AG04450 (cell line): ENCODE measurements around the gene CAMK2B. TPM values are rescaled to one million over a fixed set of nuclear protein-coding genes. Genes with fewer than 3 reads are reported as not detected.

Experiments used
- CTCF ChIA-PET: fragments of 300-600, 350-600 bp; formaldehyde crosslinking; extraction: SDS; loops from one replicate; lab custom pipeline; 2022; ENCODE audit warnings: antibody characterized with exemption, inconsistent platforms; lab: Charles Lee
- POLR2A ChIA-PET: fragments of 350-600 bp; formaldehyde crosslinking; extraction: SDS; loops from one replicate; lab custom pipeline; 2021; ENCODE audit warnings: antibody characterized with exemption, inconsistent platforms; lab: Yijun Ruan, JAX
- DNase-seq: peaks from one replicate; pipeline ENCODE4 v3.0.0-alpha.2; 2011; ENCODE audit warnings: low read depth, low spot score
- H3K27ac ChIP-seq: one replicate; pipeline ENCODE4 v1.5.1; 2012; ENCODE audit warnings: low read depth, low read length, control low read depth
- H3K27me3 ChIP-seq: one replicate; pipeline ENCODE4 v1.6.0; 2012; ENCODE audit warnings: low read length; ENCODE audit not compliant: control insufficient read depth, insufficient read depth
- H3K4me3 ChIP-seq: 2 replicates; pipeline ENCODE4 v1.5.1; 2011; ENCODE audit warnings: mild to moderate bottlenecking, low read depth, low read length, control low read depth
- H3K9me3 ChIP-seq: 2 replicates; pipeline ENCODE4 v1.5.1; 2012; ENCODE audit warnings: low read length; ENCODE audit not compliant: control insufficient read depth, insufficient read depth
- CTCF ChIP-seq: IDR thresholded peaks from 2 replicates; pipeline ENCODE4 v1.5.1; 2011; ENCODE audit warnings: low read depth, low read length, control low read depth, inconsistent platforms
- polyA plus RNA-seq: library from polyadenylated mRNA; depleted of rRNA; stranded (reverse); fragments of >200 nt; gene quantifications from 2 replicates; pipeline ENCODE4 v1.2.3, GENCODE V29; 2011

Gene CAMK2B
- polyA plus RNA-seq, 1 experiment, result not detected

DNA sequence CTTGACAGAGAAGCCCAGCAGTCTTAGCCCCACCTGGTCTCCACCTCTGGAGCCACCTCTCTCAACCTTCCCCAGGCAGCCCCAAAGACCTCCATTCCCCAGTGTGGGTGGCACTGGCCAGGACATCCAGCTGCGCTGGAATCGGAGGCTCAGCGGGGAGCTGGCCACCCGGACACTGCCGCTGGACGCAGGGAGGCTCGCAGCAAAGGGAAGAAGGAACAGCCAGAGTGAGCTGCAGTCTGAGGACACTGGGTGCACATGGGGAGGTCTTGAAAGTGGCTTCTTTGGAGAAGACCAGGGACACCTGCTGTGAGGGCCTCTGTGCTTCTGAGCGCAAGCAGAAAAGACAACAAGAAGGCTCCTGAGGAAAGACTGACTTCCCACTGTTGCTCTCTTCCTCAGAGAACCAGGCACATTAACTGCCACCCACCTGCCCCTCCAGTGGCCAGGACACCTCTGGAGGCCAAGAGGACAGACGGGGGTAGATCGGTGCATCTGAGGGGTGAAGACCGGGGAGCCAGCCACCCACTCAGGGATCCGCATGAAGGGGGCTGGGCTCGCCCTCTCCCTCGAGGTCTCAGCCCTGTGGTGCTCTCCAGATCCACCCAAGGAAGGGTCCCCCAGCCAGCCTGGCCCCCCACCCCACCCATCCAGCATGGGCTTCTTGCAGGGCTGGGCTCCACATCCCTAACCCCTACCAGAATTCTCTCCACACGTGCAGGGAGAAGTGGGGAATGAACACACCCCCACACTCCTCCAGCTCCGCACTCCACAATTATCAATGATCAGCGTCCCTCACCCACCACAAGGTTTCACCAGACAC lies 1.8 kb downstream of the CAMK2B start:
- Histone ChIP-seq H3K4me3 (no peak overlapping the region), H3K9me3 (no peaks in the 10 kb centered on the region), H3K27me3 (peaks cover 49% of the 10 kb centered on the region), H3K27ac (no peak overlapping the region)
- ChIA-PET CTCF (no interaction called here), POLR2A (no interaction called here)
- DNase-seq, result no peak
- no peak for TF ChIP-seq CTCF

GRCh38 chr7:44322631-44323363 lies 2.6 kb downstream of the CAMK2B start:
- no peaks in the 10 kb centered on the region for H3K9me3 ChIP-seq
- no peak overlapping the region for H3K27ac ChIP-seq
- peaks cover 46% of the 10 kb centered on the region for H3K27me3 ChIP-seq
- ChIA-PET POLR2A (no interaction called here), CTCF (no interaction called here)
- DNase-seq, result no peak
- H3K4me3 ChIP-seq, result no peak overlapping the region
- TF ChIP-seq CTCF, result no peak

GRCh38 chr7:44321796-44322195 lies 3.6 kb downstream of the CAMK2B start:
- ChIA-PET CTCF (no interaction called here), POLR2A (no interaction called here)
- no peaks in the 10 kb centered on the region for H3K9me3 ChIP-seq
- H3K27me3 ChIP-seq, result peaks cover 48% of the 10 kb centered on the region
- no peak overlapping the region for H3K4me3 ChIP-seq
- H3K27ac ChIP-seq, result no peak overlapping the region
- no peak for DNase-seq
- TF ChIP-seq CTCF, result no peak

- H3K27me3 ChIP-seq, result peaks cover 42% of the 10 kb centered on the region
- no peak for TF ChIP-seq CTCF
- no peaks in the 10 kb centered on the region for H3K9me3 ChIP-seq
- no peak overlapping the region for H3K4me3 ChIP-seq
- ChIA-PET POLR2A (no interaction called here), CTCF (no interaction called here)
- no peak overlapping the region for H3K27ac ChIP-seq
- DNase-seq, result no peak
Measured at GRCh38 chr7:44320794-44321371, 4.5 kb downstream of the CAMK2B start.

- POLR2A ChIA-PET, result no interaction called here
- DNase-seq, result no peak
Measured at GRCh38 chr7:44320141-44320540, 5.3 kb downstream of the CAMK2B start.

More at GRCh38 chr7:44320141-44320540, 5.3 kb downstream of the CAMK2B start:
- peaks cover 41% of the 10 kb centered on the region for H3K27me3 ChIP-seq
- TF ChIP-seq CTCF, result no peak
- no peak overlapping the region for H3K27ac ChIP-seq
- CTCF ChIA-PET, result no interaction called here
- H3K4me3 ChIP-seq, result no peak overlapping the region
- H3K9me3 ChIP-seq, result no peaks in the 10 kb centered on the region
